Kidney (tissue), 14 donors: Measurements from ENCODE around the gene SMIM43. TPM values are rescaled to one million over a fixed set of nuclear protein-coding genes. Genes with fewer than 3 reads are reported as not detected.

Source experiments
- DNase-seq, 5 donors: peaks; one replicate each; pipeline ENCODE4 v3.0.0-alpha.2; 2013 to 2020
- FAIRE-seq: peaks from 2 replicates; lab custom pipeline; 2012; peaks lifted over from hg19 to GRCh38; lab: Jason Lieb, UNC
- H3K27ac ChIP-seq, 2 donors: one replicate each; pipeline ENCODE4 v1.7.0; 2013; ENCODE audit warnings: low read depth in 2 of 2, low read length in 2 of 2, inconsistent platforms in 1 of 2
- H3K27me3 ChIP-seq: one replicate; pipeline ENCODE4 v1.7.1; 2013; ENCODE audit warnings: low read length, inconsistent platforms; ENCODE audit not compliant: control insufficient read depth, insufficient read depth
- H3K36me3 ChIP-seq, 3 donors: one replicate each; pipeline versions ENCODE4 v1.7.0 to v1.7.1; 2013; ENCODE audit warnings: low read length in 3 of 3, control low read depth in 1 of 3, inconsistent platforms in 1 of 3; ENCODE audit not compliant: insufficient read depth in 3 of 3, control insufficient read depth in 2 of 3
- H3K4me1 ChIP-seq, 3 donors: one replicate each; pipeline versions ENCODE4 v1.7.0 to v1.7.1; 2013; ENCODE audit warnings: low read length in 3 of 3, inconsistent platforms in 1 of 3, low read depth in 1 of 3; ENCODE audit not compliant: control insufficient read depth in 2 of 3, insufficient read depth in 2 of 3
- H3K4me3 ChIP-seq, 3 donors: one replicate each; pipeline versions ENCODE4 v1.7.0 to v1.8.1; 2013; ENCODE audit warnings: low read length in 3 of 3, control low read depth in 1 of 3, inconsistent platforms in 1 of 3
- H3K9ac ChIP-seq, 3 donors: one replicate each; pipeline versions ENCODE4 v1.7.0 to v1.7.1; 2013; ENCODE audit warnings: low read length in 3 of 3, control low read depth in 1 of 3, inconsistent platforms in 1 of 3
- H3K9me3 ChIP-seq, 3 donors: one replicate each; pipeline versions ENCODE4 v1.7.0 to v1.7.1; 2013; ENCODE audit warnings: low read length in 3 of 3, control low read depth in 1 of 3, inconsistent platforms in 1 of 3; ENCODE audit not compliant: control insufficient read depth in 2 of 3, insufficient read depth in 1 of 3
- CTCF ChIP-seq: IDR thresholded peaks from 3 replicates; pipeline ENCODE4 v1.5.1; 2012; ENCODE audit warnings: mild to moderate bottlenecking, moderate library complexity, borderline replicate concordance; ENCODE audit not compliant: insufficient read depth; ENCODE audit errors: extremely low read depth
- intact Hi-C: fragments of 100-400 bp; cut with DNase I; formaldehyde crosslinking; loops from one replicate; pipeline ENCODE4 v1.11.1; 2022
- polyA plus RNA-seq: library from polyadenylated mRNA; stranded (reverse); fragments of 350-450 nt; fragmentation: Illumina TruSeq; extraction: RNeasy Lipid Tissue Mini Kit (QIAGEN cat#74804); gene quantifications from one replicate; pipeline ENCODE4 v1.2.3, GENCODE V29; 2014; ENCODE audit warnings: low read depth, low replicate concordance; ENCODE audit not compliant: insufficient read depth
- total RNA-seq: library from RNA; stranded (reverse); fragmentation: NEBNext Ultra II Directional; extraction: Animal tissue kit (Norgen Biotek cat#: 25700); gene quantifications from one replicate; pipeline ENCODE4 v1.2.1, GENCODE V29; 2021
- donor health status: control.
- donor health status: control.
- donor health status: control.
- donor health status: control.
- donor health status: control.
- donor health status: DM: yes; HTN: yes; CAD: no.
- donor health status: Normal renal cell carcinoma (clear cell type).

SMIM43 gene
- total and polyA plus RNA-seq, 2 donors from 2014 or later: not detected

GRCh38 chr4:121786221-121786620, 21.3 kb upstream of the SMIM43 start:
- Histone ChIP-seq H3K9me3 (peaks cover 0 to 2% (median 0%) of the 10 kb centered on the region in 3 donors), H3K4me3 (no peak overlapping the region), H3K36me3 (no peaks in the 10 kb centered on the region), H3K4me1 (no peaks in the 10 kb centered on the region), H3K27ac (no peak overlapping the region), H3K9ac (no peak overlapping the region), H3K27me3 (no peaks in the 10 kb centered on the region)
- intact Hi-C loops: no loop called here
- DNase-seq (no peak), FAIRE-seq (no peak)
- no peak for TF ChIP-seq CTCF

GRCh38 chr4:121785479-121785878, 20.5 kb upstream of the SMIM43 start:
- Histone ChIP-seq H3K9ac (no peak overlapping the region), H3K36me3 (no peaks in the 10 kb centered on the region), H3K27me3 (no peaks in the 10 kb centered on the region), H3K4me1 (no peaks in the 10 kb centered on the region), H3K27ac (no peak overlapping the region), H3K9me3 (peaks cover 0 to 2% (median 0%) of the 10 kb centered on the region in 3 donors), H3K4me3 (no peak overlapping the region)
- FAIRE-seq (no peak), DNase-seq (no peak)
- no peak for TF ChIP-seq CTCF
- intact Hi-C loops: no loop called here

GRCh38 chr4:121784975-121785374, 20.0 kb upstream of the SMIM43 start:
- H3K4me1 ChIP-seq: no peaks in the 10 kb centered on the region
- no peak overlapping the region for H3K9ac ChIP-seq
- no peaks in the 10 kb centered on the region for H3K36me3 ChIP-seq
- H3K27ac ChIP-seq: no peak overlapping the region
- FAIRE-seq (no peak), DNase-seq (no peak)
- no peak for TF ChIP-seq CTCF
- H3K9me3 ChIP-seq: peaks cover 0 to 2% (median 0%) of the 10 kb centered on the region in 3 donors
- intact Hi-C loops: no loop called here
- H3K4me3 ChIP-seq: no peak overlapping the region
- no peaks in the 10 kb centered on the region for H3K27me3 ChIP-seq

- intact Hi-C loops: no loop called here
- Histone ChIP-seq H3K4me1 (no peaks in the 10 kb centered on the region), H3K9ac (no peak overlapping the region), H3K27ac (no peak overlapping the region), H3K36me3 (no peaks in the 10 kb centered on the region), H3K27me3 (no peaks in the 10 kb centered on the region), H3K9me3 (peaks cover 0 to 2% (median 0%) of the 10 kb centered on the region in 3 donors), H3K4me3 (no peak overlapping the region)
- TF ChIP-seq CTCF: no peak
- FAIRE-seq (no peak), DNase-seq (no peak)
These were observed 19.4 kb upstream of the SMIM43 start for GRCh38 chr4:121784401-121784800.
